HG02973 (cell line): Measurements from ENCODE around the gene DAGLB.
"Not testable (repeated sequence)": the region's sequence is repeated elsewhere in the genome, so short reads cannot be mapped to it uniquely, and the experiment has no call there.

ENCODE experiments used
- ATAC-seq: cut with Tn5 transposase; IDR thresholded peaks from one replicate; pipeline ENCODE4 v1.9.1; 2021; ENCODE audit warnings: moderate library complexity; ENCODE audit not compliant: unreplicated experiment

The DAGLB gene

GRCh38 chr7:6401536-6401935 is 46.2 kb downstream of the DAGLB start:
- ATAC-seq, result no peak

- not testable (repeated sequence) for ATAC-seq
Observed at GRCh38 chr7:6400243-6401105, 47.3 kb downstream of the DAGLB start.

GRCh38 chr7:6399351-6399750 is 48.4 kb downstream of the DAGLB start:
- no peak for ATAC-seq

GRCh38 chr7:6398943-6399342 is 48.8 kb downstream of the DAGLB start:
- ATAC-seq, result no peak

GRCh38 chr7:6397759-6398495 is 49.8 kb downstream of the DAGLB start:
- not testable (repeated sequence) for ATAC-seq

- no peak for ATAC-seq
Observed at GRCh38 chr7:6395898-6396595, 51.7 kb downstream of the DAGLB start.

GRCh38 chr7:6394114-6394513 is 53.6 kb downstream of the DAGLB start:
- ATAC-seq, result no peak

GRCh38 chr7:6393667-6394056 is 54.1 kb downstream of the DAGLB start:
- no peak for ATAC-seq

- ATAC-seq, result peak; percentile 76
Observed at GRCh38 chr7:6392712-6393666, 54.8 kb downstream of the DAGLB start.

GRCh38 chr7:6389728-6390127 is 58.0 kb downstream of the DAGLB start:
- ATAC-seq, result no peak

- ATAC-seq, result no peak
Observed at GRCh38 chr7:6387734-6388294, 59.9 kb downstream of the DAGLB start.

GRCh38 chr7:6386779-6387178 is 61.0 kb downstream of the DAGLB start:
- ATAC-seq, result no peak

- ATAC-seq, result no peak
Observed at GRCh38 chr7:6385909-6386560, 61.7 kb downstream of the DAGLB start.

GRCh38 chr7:6385110-6385781 is 62.5 kb downstream of the DAGLB start:
- ATAC-seq, result no peak

- ATAC-seq, result no peak
Observed at GRCh38 chr7:6384327-6384726, 63.4 kb downstream of the DAGLB start.

GRCh38 chr7:6382817-6383216 is 64.9 kb downstream of the DAGLB start:
- no peak for ATAC-seq

GRCh38 chr7:6381846-6382245 is 65.9 kb downstream of the DAGLB start:
- not testable (repeated sequence) for ATAC-seq

GRCh38 chr7:6380310-6381095 is 67.3 kb downstream of the DAGLB start:
- ATAC-seq, result no peak
